IMR-90 (cell line): ENCODE measurements around the gene CD27.

Experiments used
- POLR2A ChIP-seq: IDR thresholded peaks from 2 replicates; pipeline ENCODE4 v1.6.1; 2012; ENCODE audit warnings: mild to moderate bottlenecking, low read depth, low read length
- RAD21 ChIP-seq: IDR thresholded peaks from 2 replicates; pipeline ENCODE4 v1.6.1; 2012; ENCODE audit warnings: low read length, improper control_type of control experiment
- TF ChIP-seq, protein P1 (sequence below): conservative IDR thresholded peaks from 2 replicates; pipeline ENCODE4 v1.5.1; 2012; ENCODE audit warnings: mild to moderate bottlenecking, low read depth, low read length, improper control_type of control experiment

DNA sequence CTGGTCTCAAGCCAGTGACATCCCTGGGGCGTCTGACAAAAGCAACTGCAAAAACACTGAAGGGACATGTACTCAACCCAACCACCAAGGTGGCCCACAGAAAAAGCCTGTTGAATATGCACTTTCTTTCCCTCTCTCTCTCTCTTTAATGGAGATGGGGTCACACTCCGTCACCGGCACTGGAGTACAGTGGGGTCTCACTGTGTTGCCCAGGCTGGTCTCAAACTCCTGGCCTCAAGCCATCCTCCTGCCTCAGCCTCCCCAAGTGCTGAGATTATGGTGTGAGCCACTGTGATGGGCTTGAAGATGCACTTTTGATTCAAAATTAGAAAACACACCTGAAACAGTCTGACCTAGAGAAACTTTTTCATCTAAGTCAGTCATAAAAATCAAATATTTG is 7.2 kb upstream of the CD27 start:
- TF ChIP-seq POLR2A (no peak), RAD21 (no peak)
- TF ChIP-seq, protein P1, sequence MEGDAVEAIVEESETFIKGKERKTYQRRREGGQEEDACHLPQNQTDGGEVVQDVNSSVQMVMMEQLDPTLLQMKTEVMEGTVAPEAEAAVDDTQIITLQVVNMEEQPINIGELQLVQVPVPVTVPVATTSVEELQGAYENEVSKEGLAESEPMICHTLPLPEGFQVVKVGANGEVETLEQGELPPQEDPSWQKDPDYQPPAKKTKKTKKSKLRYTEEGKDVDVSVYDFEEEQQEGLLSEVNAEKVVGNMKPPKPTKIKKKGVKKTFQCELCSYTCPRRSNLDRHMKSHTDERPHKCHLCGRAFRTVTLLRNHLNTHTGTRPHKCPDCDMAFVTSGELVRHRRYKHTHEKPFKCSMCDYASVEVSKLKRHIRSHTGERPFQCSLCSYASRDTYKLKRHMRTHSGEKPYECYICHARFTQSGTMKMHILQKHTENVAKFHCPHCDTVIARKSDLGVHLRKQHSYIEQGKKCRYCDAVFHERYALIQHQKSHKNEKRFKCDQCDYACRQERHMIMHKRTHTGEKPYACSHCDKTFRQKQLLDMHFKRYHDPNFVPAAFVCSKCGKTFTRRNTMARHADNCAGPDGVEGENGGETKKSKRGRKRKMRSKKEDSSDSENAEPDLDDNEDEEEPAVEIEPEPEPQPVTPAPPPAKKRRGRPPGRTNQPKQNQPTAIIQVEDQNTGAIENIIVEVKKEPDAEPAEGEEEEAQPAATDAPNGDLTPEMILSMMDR = no peak
